GM12878 (cell line): Measurements from ENCODE around the gene ASB4. TPM values are rescaled to one million over a fixed set of nuclear protein-coding genes. Genes with fewer than 3 reads are reported as not detected.

Experiments
- ATF7 ChIP-seq: fragments of 450-650 bp; IDR thresholded peaks from 2 replicates; pipeline ENCODE4 v1.6.1; 2016; ENCODE audit warnings: low read depth, mild to moderate bottlenecking
- BCL11A ChIP-seq: IDR thresholded peaks from 2 replicates; pipeline ENCODE4 v1.6.1; 2011; ENCODE audit warnings: low read depth, low read length
- BMI1 ChIP-seq: fragments of 450-650 bp; IDR thresholded peaks from 2 replicates; pipeline ENCODE4 v1.6.1; 2016; ENCODE audit warnings: mild to moderate bottlenecking, moderate library complexity, borderline replicate concordance
- EED ChIP-seq: sonication (generic); IDR thresholded peaks from 2 replicates; pipeline ENCODE4 v1.6.1; 2016; ENCODE audit warnings: antibody characterized with exemption, low read depth
- ESRRA ChIP-seq: IDR thresholded peaks from 2 replicates; pipeline ENCODE4 v1.6.1; 2012; ENCODE audit warnings: mild to moderate bottlenecking, low read length, improper control_type of control experiment
- IRF3 ChIP-seq: fragments of 450-650 bp; IDR thresholded peaks from 2 replicates; pipeline ENCODE4 v1.6.1; 2014; ENCODE audit warnings: mild to moderate bottlenecking
- JUNB ChIP-seq: IDR thresholded peaks from 2 replicates; pipeline ENCODE4 v1.6.1; 2016; ENCODE audit warnings: antibody characterized with exemption, mild to moderate bottlenecking
- KLF5 ChIP-seq: fragments of 450-650 bp; IDR thresholded peaks from 2 replicates; pipeline ENCODE4 v1.6.1; 2014; ENCODE audit warnings: mild to moderate bottlenecking; ENCODE audit not compliant: partially characterized antibody
- MEF2A ChIP-seq: IDR thresholded peaks from 2 replicates; pipeline ENCODE4 v1.6.1; 2011; ENCODE audit warnings: low read depth, mild to moderate bottlenecking, low read length, moderate library complexity; ENCODE audit not compliant: insufficient read depth
- MTA3 ChIP-seq: IDR thresholded peaks from 2 replicates; pipeline ENCODE4 v1.6.1; 2012; ENCODE audit warnings: low read length, inconsistent platforms, borderline replicate concordance
- NFIC ChIP-seq: IDR thresholded peaks from 2 replicates; pipeline ENCODE4 v1.6.1; 2012; ENCODE audit warnings: low read depth, mild to moderate bottlenecking, inconsistent platforms, low read length, moderate library complexity
- POU2F2 ChIP-seq: IDR thresholded peaks from 3 replicates; pipeline ENCODE4 v1.6.1; 2011; ENCODE audit warnings: low read depth, mild to moderate bottlenecking, low read length, borderline replicate concordance
- RAD21 ChIP-seq: IDR thresholded peaks from 2 replicates; pipeline ENCODE4 v1.6.1; 2011; ENCODE audit warnings: mild to moderate bottlenecking, low read depth, low read length, moderate library complexity; ENCODE audit not compliant: insufficient read depth
- SPI1 ChIP-seq: IDR thresholded peaks from 2 replicates; pipeline ENCODE4 v1.6.1; 2011; ENCODE audit warnings: low read depth, mild to moderate bottlenecking, low read length, moderate library complexity, borderline replicate concordance; ENCODE audit not compliant: insufficient read depth
- TARDBP ChIP-seq: IDR thresholded peaks from 2 replicates; pipeline ENCODE4 v1.6.1; 2016; ENCODE audit warnings: borderline replicate concordance
- USF1 ChIP-seq: IDR thresholded peaks from 2 replicates; pipeline ENCODE4 v1.6.1; 2011; ENCODE audit warnings: borderline replicate concordance, low read depth, mild to moderate bottlenecking, moderate library complexity, mixed read lengths, low read length; ENCODE audit not compliant: insufficient read depth; ENCODE audit errors: extremely low read length
- ZNF207 ChIP-seq: fragments of 450-650 bp; IDR thresholded peaks from 2 replicates; pipeline ENCODE4 v1.6.1; 2014; ENCODE audit warnings: antibody characterized with exemption, mild to moderate bottlenecking, borderline replicate concordance
- ZNF384 ChIP-seq: IDR thresholded peaks from 2 replicates; pipeline ENCODE4 v1.6.1; 2012; ENCODE audit warnings: low read depth, mild to moderate bottlenecking, low read length, improper control_type of control experiment, borderline replicate concordance
- polyA plus RNA-seq, 11 experiments: library from polyadenylated mRNA; depleted of rRNA in 4 of 11; unstranded in 6 of 11; stranded (reverse) in 5 of 11; fragments of >200 nt; fragmentation: Nextera tagmentation in 4 of 11; fragmentation: Illumina TruSeq in 1 of 11; extraction: Ambion mirVana in 4 of 11; extraction: Trizol in 1 of 11; gene quantifications; 1 replicate in 1 of 11; 2 replicates in 10 of 11; pipeline versions ENCODE4 v1.2.1 to v1.2.3, GENCODE V29; 2011 to 2016; ENCODE audit warnings: inconsistent platforms in 2 of 11, missing spikeins in 2 of 11, low read depth in 1 of 11
- total RNA-seq, 4 experiments: library from RNA; depleted of rRNA in 3 of 4; stranded (reverse); fragments of >200 nt in 3 of 4; fragmentation: Illumina TruSeq in 1 of 4; extraction: Trizol in 1 of 4; gene quantifications; 2 replicates each; pipeline versions ENCODE4 v1.2.1 to v1.2.3, GENCODE V29; 2013 to 2021
- TF ChIP-seq, protein P1 (sequence below): fragments of 450-650 bp; formaldehyde crosslinking; IDR thresholded peaks from 2 replicates; pipeline ENCODE4 v1.5.0; 2022; ENCODE audit warnings: mild to moderate bottlenecking, missing genetic modification characterization
- TF ChIP-seq, protein P2 (sequence below): IDR thresholded peaks from 2 replicates; pipeline ENCODE4 v1.6.1; 2012; ENCODE audit warnings: low read depth, low read length, improper control_type of control experiment
- TF ChIP-seq, protein P3 (sequence below): fragments of 450-650 bp; formaldehyde crosslinking; IDR thresholded peaks from 2 replicates; pipeline ENCODE4 v1.4.0; 2020; ENCODE audit warnings: mild to moderate bottlenecking, moderate library complexity

Gene ASB4
- total and polyA plus RNA-seq, 10 of the 15 experiments (the other 5 are each of a cell fraction or from before 2014, with no cell fraction given), result 0.12 to 1.1 TPM; not detected in 8

DNA sequence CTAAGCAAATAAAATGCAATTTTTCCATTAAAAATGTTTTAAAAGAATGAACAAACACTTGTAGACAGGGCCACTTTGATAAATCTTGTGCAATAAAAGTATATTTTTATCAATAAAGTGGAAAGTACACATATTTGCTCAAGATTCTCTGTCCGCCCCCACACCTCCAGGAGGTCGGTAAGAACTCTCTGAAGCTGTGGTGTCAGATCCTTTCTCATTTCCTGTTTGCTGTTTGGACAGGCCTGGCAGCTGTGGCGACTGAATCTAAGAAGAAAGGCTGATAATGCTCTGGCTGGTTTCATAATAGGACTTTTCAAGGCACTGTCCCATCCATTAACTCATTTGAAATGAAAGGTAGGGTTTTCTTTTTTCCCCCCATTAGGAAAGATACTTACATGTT, 15.3 kb upstream of the ASB4 start (continued):
- TF ChIP-seq, protein P1, sequence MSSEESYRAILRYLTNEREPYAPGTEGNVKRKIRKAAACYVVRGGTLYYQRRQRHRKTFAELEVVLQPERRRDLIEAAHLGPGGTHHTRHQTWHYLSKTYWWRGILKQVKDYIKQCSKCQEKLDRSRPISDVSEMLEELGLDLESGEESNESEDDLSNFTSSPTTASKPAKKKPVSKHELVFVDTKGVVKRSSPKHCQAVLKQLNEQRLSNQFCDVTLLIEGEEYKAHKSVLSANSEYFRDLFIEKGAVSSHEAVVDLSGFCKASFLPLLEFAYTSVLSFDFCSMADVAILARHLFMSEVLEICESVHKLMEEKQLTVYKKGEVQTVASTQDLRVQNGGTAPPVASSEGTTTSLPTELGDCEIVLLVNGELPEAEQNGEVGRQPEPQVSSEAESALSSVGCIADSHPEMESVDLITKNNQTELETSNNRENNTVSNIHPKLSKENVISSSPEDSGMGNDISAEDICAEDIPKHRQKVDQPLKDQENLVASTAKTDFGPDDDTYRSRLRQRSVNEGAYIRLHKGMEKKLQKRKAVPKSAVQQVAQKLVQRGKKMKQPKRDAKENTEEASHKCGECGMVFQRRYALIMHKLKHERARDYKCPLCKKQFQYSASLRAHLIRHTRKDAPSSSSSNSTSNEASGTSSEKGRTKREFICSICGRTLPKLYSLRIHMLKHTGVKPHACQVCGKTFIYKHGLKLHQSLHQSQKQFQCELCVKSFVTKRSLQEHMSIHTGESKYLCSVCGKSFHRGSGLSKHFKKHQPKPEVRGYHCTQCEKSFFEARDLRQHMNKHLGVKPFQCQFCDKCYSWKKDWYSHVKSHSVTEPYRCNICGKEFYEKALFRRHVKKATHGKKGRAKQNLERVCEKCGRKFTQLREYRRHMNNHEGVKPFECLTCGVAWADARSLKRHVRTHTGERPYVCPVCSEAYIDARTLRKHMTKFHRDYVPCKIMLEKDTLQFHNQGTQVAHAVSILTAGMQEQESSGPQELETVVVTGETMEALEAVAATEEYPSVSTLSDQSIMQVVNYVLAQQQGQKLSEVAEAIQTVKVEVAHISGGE (CRISPR knock-in tag), result no peak
- TF ChIP-seq MTA3 (0 out of 2 replicates have a peak, but pooled peaks have one; percentile 40), POU2F2 (no peak), ZNF207 (no peak), BCL11A (peak; percentile 40; the same call in 1 of the 2 replicates), TARDBP (no peak), NFIC (peak; percentile 75; the same call in 1 of the 2 replicates), ESRRA (no peak), MEF2A (0 out of 2 replicates have a peak, but pooled peaks have one; percentile 11), ATF7 (peak; percentile 34; the same call in 1 of the 2 replicates), KLF5 (no peak), SPI1 (peak; percentile 89), RAD21 (no peak), IRF3 (no peak), USF1 (no peak), EED (peak; percentile 84), ZNF384 (0 out of 2 replicates have a peak, but pooled peaks have one; percentile 10), BMI1 (no peak), JUNB (0 out of 2 replicates have a peak, but pooled peaks have one; percentile 7)
- TF ChIP-seq, protein P2, sequence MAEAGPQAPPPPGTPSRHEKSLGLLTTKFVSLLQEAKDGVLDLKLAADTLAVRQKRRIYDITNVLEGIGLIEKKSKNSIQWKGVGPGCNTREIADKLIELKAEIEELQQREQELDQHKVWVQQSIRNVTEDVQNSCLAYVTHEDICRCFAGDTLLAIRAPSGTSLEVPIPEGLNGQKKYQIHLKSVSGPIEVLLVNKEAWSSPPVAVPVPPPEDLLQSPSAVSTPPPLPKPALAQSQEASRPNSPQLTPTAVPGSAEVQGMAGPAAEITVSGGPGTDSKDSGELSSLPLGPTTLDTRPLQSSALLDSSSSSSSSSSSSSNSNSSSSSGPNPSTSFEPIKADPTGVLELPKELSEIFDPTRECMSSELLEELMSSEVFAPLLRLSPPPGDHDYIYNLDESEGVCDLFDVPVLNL, result no peak
- TF ChIP-seq, protein P3, sequence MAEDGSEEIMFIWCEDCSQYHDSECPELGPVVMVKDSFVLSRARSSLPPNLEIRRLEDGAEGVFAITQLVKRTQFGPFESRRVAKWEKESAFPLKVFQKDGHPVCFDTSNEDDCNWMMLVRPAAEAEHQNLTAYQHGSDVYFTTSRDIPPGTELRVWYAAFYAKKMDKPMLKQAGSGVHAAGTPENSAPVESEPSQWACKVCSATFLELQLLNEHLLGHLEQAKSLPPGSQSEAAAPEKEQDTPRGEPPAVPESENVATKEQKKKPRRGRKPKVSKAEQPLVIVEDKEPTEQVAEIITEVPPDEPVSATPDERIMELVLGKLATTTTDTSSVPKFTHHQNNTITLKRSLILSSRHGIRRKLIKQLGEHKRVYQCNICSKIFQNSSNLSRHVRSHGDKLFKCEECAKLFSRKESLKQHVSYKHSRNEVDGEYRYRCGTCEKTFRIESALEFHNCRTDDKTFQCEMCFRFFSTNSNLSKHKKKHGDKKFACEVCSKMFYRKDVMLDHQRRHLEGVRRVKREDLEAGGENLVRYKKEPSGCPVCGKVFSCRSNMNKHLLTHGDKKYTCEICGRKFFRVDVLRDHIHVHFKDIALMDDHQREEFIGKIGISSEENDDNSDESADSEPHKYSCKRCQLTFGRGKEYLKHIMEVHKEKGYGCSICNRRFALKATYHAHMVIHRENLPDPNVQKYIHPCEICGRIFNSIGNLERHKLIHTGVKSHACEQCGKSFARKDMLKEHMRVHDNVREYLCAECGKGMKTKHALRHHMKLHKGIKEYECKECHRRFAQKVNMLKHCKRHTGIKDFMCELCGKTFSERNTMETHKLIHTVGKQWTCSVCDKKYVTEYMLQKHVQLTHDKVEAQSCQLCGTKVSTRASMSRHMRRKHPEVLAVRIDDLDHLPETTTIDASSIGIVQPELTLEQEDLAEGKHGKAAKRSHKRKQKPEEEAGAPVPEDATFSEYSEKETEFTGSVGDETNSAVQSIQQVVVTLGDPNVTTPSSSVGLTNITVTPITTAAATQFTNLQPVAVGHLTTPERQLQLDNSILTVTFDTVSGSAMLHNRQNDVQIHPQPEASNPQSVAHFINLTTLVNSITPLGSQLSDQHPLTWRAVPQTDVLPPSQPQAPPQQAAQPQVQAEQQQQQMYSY (CRISPR knock-in tag), result no peak
